ENCODE measurements around the gene UBL7.

UBL7 gene

DNA sequence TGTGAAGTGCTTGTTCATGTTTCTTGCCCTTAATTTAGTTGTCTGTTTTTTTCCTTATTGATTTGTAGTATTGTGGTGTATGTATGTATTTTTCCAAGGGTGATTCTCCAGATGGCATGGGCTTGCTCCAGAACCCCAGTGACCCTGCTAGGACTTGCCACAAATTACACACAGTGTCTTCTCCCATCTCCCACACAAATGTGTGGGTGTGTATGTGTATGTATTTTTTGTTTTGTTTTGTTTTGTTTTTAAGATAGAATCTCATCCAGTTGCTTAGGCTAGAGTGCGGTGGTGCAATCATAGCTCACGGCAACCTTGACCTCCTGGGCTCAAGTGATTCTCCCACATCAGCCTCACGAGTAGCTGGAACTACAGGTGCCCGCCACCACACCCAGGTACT is 43.9 kb upstream of the UBL7 start:
- Histone ChIP-seq H3K27ac (ENCODE audit: low read depth, low read length) (no peak overlapping the region), H2AFZ (ENCODE audit: low read depth, low read length, severe bottlenecking) (no peak overlapping the region), H3K4me2 (ENCODE audit: low read depth, low read length, poor library complexity, severe bottlenecking) (no peak overlapping the region), H3K9me2 (replicated peaks; ENCODE audit: insufficient read depth, low read length) (no peaks in the 10 kb centered on the region), H3K27me3 (ENCODE audit: low read length) (no peaks in the 10 kb centered on the region), H3K79me2 (ENCODE audit: insufficient read depth, low read length) (no peaks in the 10 kb centered on the region), H3K4me3 (ENCODE audit: insufficient read depth, low read length, poor library complexity, severe bottlenecking) (no peak overlapping the region), H3K9ac (ENCODE audit: low read length) (no peak overlapping the region), H3F3A (ENCODE audit: insufficient read depth) (no peaks in the 10 kb centered on the region), H3K9me3 (ENCODE audit: insufficient read depth, low read length) (no peaks in the 10 kb centered on the region), H4K20me1 (ENCODE audit: low read depth, low read length) (no peaks in the 10 kb centered on the region), H3K36me3 (ENCODE audit: low read length) (no peaks in the 10 kb centered on the region)
- TF ChIP-seq, protein P1, sequence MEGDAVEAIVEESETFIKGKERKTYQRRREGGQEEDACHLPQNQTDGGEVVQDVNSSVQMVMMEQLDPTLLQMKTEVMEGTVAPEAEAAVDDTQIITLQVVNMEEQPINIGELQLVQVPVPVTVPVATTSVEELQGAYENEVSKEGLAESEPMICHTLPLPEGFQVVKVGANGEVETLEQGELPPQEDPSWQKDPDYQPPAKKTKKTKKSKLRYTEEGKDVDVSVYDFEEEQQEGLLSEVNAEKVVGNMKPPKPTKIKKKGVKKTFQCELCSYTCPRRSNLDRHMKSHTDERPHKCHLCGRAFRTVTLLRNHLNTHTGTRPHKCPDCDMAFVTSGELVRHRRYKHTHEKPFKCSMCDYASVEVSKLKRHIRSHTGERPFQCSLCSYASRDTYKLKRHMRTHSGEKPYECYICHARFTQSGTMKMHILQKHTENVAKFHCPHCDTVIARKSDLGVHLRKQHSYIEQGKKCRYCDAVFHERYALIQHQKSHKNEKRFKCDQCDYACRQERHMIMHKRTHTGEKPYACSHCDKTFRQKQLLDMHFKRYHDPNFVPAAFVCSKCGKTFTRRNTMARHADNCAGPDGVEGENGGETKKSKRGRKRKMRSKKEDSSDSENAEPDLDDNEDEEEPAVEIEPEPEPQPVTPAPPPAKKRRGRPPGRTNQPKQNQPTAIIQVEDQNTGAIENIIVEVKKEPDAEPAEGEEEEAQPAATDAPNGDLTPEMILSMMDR (IDR thresholded peaks at IDR 0.05; ENCODE audit: insufficient read depth, low read length, poor library complexity, severe bottlenecking) = no peak
- no peak for TF ChIP-seq EZH2phosphoT487 (conservative IDR thresholded peaks at IDR 0.05; ENCODE audit: low read length)

DNA sequence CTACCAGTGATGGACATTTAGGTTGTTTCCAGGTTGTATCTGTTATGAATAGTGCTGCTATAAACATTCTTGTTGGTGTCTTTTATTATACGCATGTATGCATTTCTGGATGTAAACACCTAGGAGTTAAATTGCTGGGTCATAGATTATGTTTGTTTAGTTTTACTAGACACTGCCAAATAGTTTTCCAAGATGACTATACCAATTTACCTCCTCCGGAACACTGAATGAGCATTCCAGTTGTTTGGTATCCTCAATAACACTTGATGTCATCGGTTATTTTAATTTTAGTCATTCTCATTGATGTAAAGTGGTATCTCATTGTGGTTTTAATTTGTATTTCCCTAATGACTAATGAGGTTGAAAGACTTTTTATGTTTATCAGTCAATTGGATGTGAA is 43.5 kb upstream of the UBL7 start:
- H3K9me2 ChIP-seq (replicated peaks; ENCODE audit: insufficient read depth, low read length) = no peaks in the 10 kb centered on the region
- no peak overlapping the region for H3K4me3 ChIP-seq (ENCODE audit: insufficient read depth, low read length, poor library complexity, severe bottlenecking)
- H4K20me1 ChIP-seq (ENCODE audit: low read depth, low read length) = no peaks in the 10 kb centered on the region
- TF ChIP-seq, protein P1 (IDR thresholded peaks at IDR 0.05; ENCODE audit: insufficient read depth, low read length, poor library complexity, severe bottlenecking) = no peak
- TF ChIP-seq EZH2phosphoT487 (conservative IDR thresholded peaks at IDR 0.05; ENCODE audit: low read length) = no peak
- H3K27me3 ChIP-seq (ENCODE audit: low read length) = no peaks in the 10 kb centered on the region
- no peak overlapping the region for H3K9ac ChIP-seq (ENCODE audit: low read length)
- no peak overlapping the region for H3K27ac ChIP-seq (ENCODE audit: low read depth, low read length)
- H2AFZ ChIP-seq (ENCODE audit: low read depth, low read length, severe bottlenecking) = no peak overlapping the region
- no peaks in the 10 kb centered on the region for H3K79me2 ChIP-seq (ENCODE audit: insufficient read depth, low read length)
- no peaks in the 10 kb centered on the region for H3F3A ChIP-seq (ENCODE audit: insufficient read depth)
- H3K9me3 ChIP-seq (ENCODE audit: insufficient read depth, low read length) = no peaks in the 10 kb centered on the region
- H3K36me3 ChIP-seq (ENCODE audit: low read length) = no peaks in the 10 kb centered on the region
- H3K4me2 ChIP-seq (ENCODE audit: low read depth, low read length, poor library complexity, severe bottlenecking) = no peak overlapping the region

DNA sequence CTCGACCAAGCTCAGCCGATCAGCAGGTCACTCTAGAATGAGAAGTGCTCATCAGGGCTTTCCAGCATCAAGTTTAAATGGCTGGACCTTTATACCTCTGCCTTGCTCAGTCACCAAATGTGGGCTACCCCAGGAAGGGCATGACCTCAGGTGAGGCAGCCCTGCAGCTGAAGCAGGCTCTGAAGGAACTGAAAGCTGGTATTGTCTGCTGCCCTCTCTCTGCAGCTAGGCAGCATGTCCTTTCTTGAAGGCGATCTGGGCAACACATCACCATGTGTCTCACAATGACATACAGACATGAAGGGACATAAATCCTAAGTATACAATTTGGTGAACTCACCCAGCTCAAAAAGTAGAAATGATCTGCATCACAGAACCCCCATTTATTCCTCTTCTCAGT is 41.3 kb upstream of the UBL7 start:
- no peak overlapping the region for H3K4me3 ChIP-seq (ENCODE audit: insufficient read depth, low read length, poor library complexity, severe bottlenecking)
- no peaks in the 10 kb centered on the region for H3K27me3 ChIP-seq (ENCODE audit: low read length)
- H3K4me2 ChIP-seq (ENCODE audit: low read depth, low read length, poor library complexity, severe bottlenecking) = no peak overlapping the region
- no peaks in the 10 kb centered on the region for H3K9me3 ChIP-seq (ENCODE audit: insufficient read depth, low read length)
- no peak overlapping the region for H3K9ac ChIP-seq (ENCODE audit: low read length)
- no peaks in the 10 kb centered on the region for H3K79me2 ChIP-seq (ENCODE audit: insufficient read depth, low read length)
- no peaks in the 10 kb centered on the region for H3K9me2 ChIP-seq (replicated peaks; ENCODE audit: insufficient read depth, low read length)
- no peaks in the 10 kb centered on the region for H3F3A ChIP-seq (ENCODE audit: insufficient read depth)
- no peaks in the 10 kb centered on the region for H4K20me1 ChIP-seq (ENCODE audit: low read depth, low read length)
- TF ChIP-seq, protein P1 (IDR thresholded peaks at IDR 0.05; ENCODE audit: insufficient read depth, low read length, poor library complexity, severe bottlenecking) = no peak
- no peak for TF ChIP-seq EZH2phosphoT487 (conservative IDR thresholded peaks at IDR 0.05; ENCODE audit: low read length)
- H2AFZ ChIP-seq (ENCODE audit: low read depth, low read length, severe bottlenecking) = no peak overlapping the region
- H3K27ac ChIP-seq (ENCODE audit: low read depth, low read length) = no peak overlapping the region
- H3K36me3 ChIP-seq (ENCODE audit: low read length) = no peaks in the 10 kb centered on the region
